Fibroblast of mammary gland (primary cell): ENCODE results near the gene TSPAN13.

ENCODE experiments used
- DNase-seq: peaks from one replicate; pipeline ENCODE4 v3.0.0-alpha.2; 2010; ENCODE audit warnings: low read depth
- H3K4me3 ChIP-seq: 2 replicates; pipeline ENCODE4 v1.5.1; 2011; ENCODE audit warnings: low read depth, mild to moderate bottlenecking, low read length, moderate library complexity; ENCODE audit not compliant: control insufficient read depth
- CTCF ChIP-seq: conservative IDR thresholded peaks from 2 replicates; pipeline ENCODE4 v1.5.1; 2011; ENCODE audit warnings: low read depth, low read length, inconsistent platforms; ENCODE audit not compliant: control insufficient read depth, insufficient read depth

The TSPAN13 gene

DNA sequence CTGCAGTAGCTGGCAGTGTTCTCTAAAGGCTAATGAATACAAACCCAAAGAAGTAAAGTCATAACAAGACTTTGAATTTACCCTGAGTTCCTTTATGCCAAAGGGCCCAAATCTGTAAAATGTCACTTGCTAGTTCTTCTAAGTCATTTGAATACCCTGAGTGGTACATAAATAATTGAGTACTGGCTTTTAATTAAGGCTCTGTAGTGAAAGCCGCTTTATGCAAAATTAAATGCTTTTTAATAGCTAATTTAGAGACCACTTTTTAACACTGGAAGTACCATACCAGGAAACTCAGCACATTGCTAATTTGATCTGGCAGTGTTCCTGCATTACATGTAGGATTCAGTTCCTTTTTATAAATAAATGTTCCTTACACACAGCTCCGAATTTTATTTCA is 24.0 kb upstream of the TSPAN13 start:
- no peak for DNase-seq
- no peak for TF ChIP-seq CTCF
- no peak overlapping the region for H3K4me3 ChIP-seq

- no peak overlapping the region for H3K4me3 ChIP-seq
- no peak for TF ChIP-seq CTCF
- no peak for DNase-seq
Observed at GRCh38 chr7:16730937-16731336, 22.6 kb upstream of the TSPAN13 start.

GRCh38 chr7:16732828-16733227 is 20.7 kb upstream of the TSPAN13 start:
- TF ChIP-seq CTCF, result no peak
- no peak for DNase-seq
- H3K4me3 ChIP-seq, result no peak overlapping the region

DNA sequence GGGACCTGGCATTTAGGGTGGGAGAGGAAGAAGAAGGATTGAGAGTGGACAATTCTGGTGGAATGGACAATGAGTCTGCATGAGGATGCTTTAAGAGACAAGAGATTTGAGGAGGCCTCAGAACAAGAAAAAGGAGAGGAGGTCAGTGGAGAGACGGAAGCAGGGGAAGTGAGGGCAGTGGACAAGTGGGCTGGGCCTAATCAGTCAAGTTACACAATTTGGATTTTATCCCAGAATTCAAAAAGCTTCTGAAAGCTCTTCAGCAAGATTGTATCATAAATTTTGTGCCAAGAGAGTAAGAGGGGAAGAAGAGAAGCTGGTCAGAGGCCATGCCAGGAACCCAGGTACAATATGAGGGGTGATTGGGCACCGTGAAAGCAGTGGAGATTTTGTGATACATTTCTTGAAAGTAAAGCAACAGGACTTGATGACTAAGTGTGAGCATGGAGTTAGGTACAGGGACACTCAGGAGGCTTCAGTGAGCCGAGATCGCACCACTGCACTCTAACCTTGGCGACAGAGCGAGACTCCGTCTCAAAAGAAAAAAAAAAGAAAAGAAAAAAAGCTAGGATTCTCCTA is 19.3 kb upstream of the TSPAN13 start:
- no peak overlapping the region for H3K4me3 ChIP-seq
- no peak for DNase-seq
- no peak for TF ChIP-seq CTCF

- no peak overlapping the region for H3K4me3 ChIP-seq
- no peak for TF ChIP-seq CTCF
- DNase-seq, result no peak
Observed at GRCh38 chr7:16735020-16735419, 18.5 kb upstream of the TSPAN13 start.

GRCh38 chr7:16738011-16738688 is 15.4 kb upstream of the TSPAN13 start:
- DNase-seq, result no peak

More at GRCh38 chr7:16738011-16738688, 15.4 kb upstream of the TSPAN13 start:
- H3K4me3 ChIP-seq, result no peak overlapping the region
- no peak for TF ChIP-seq CTCF
